Inflammatory macrophage treated with lipopolysaccharide for 4 hours (primary cell): ENCODE measurements around the gene ZDHHC14.
"Not testable (repeated sequence)": the region's sequence is repeated elsewhere in the genome, so short reads cannot be mapped to it uniquely, and the experiment has no call there.

ENCODE experiments used
- DNase-seq: peaks from one replicate; pipeline ENCODE4 v3.0.0-alpha.2; 2020

Gene ZDHHC14

GRCh38 chr6:157380779-157381561, at the start of gene ZDHHC14:
Gene ZDHHC14 (plus strand): TSS chr6:157381190.
- peak; percentile 89 for DNase-seq

GRCh38 chr6:157332813-157333212, 48.2 kb upstream of the ZDHHC14 start:
- DNase-seq, result no peak

- DNase-seq, result no peak
Measured at GRCh38 chr6:157333537-157333936, 47.5 kb upstream of the ZDHHC14 start.

GRCh38 chr6:157333956-157334355, 47.0 kb upstream of the ZDHHC14 start:
- no peak for DNase-seq

- no peak for DNase-seq
Measured at GRCh38 chr6:157335829-157336228, 45.2 kb upstream of the ZDHHC14 start.

- DNase-seq, result not testable (repeated sequence)
Measured at GRCh38 chr6:157337276-157337675, 43.7 kb upstream of the ZDHHC14 start.

GRCh38 chr6:157337751-157338150, 43.2 kb upstream of the ZDHHC14 start:
- no peak for DNase-seq

GRCh38 chr6:157339432-157339831, 41.6 kb upstream of the ZDHHC14 start:
- no peak for DNase-seq

GRCh38 chr6:157343732-157344131, 37.3 kb upstream of the ZDHHC14 start:
- no peak for DNase-seq

- DNase-seq, result no peak
Measured at GRCh38 chr6:157346373-157346772, 34.6 kb upstream of the ZDHHC14 start.

- no peak for DNase-seq
Measured at GRCh38 chr6:157358287-157358686, 22.7 kb upstream of the ZDHHC14 start.

GRCh38 chr6:157361886-157362285, 19.1 kb upstream of the ZDHHC14 start:
- no peak for DNase-seq

GRCh38 chr6:157364705-157365104, 16.3 kb upstream of the ZDHHC14 start:
- no peak for DNase-seq

GRCh38 chr6:157366648-157367047, 14.3 kb upstream of the ZDHHC14 start:
- no peak for DNase-seq

GRCh38 chr6:157368359-157369049, 12.5 kb upstream of the ZDHHC14 start:
- no peak for DNase-seq

- no peak for DNase-seq
Measured at GRCh38 chr6:157370755-157371154, 10.2 kb upstream of the ZDHHC14 start.

GRCh38 chr6:157372501-157373280, 8.3 kb upstream of the ZDHHC14 start:
- no peak for DNase-seq

- no peak for DNase-seq
Measured at GRCh38 chr6:157374889-157375443, 6.0 kb upstream of the ZDHHC14 start.

GRCh38 chr6:157376241-157376640, 4.7 kb upstream of the ZDHHC14 start:
- no peak for DNase-seq

GRCh38 chr6:157376706-157377230, 4.2 kb upstream of the ZDHHC14 start:
- DNase-seq, result peak; percentile 53

- DNase-seq, result peak; percentile 93
Measured at GRCh38 chr6:157379656-157380457, 1.1 kb upstream of the ZDHHC14 start.

GRCh38 chr6:157380458-157380778, 572 bp upstream of the ZDHHC14 start:
- no peak for DNase-seq
